Fibroblast of the aortic adventitia (primary cell): Measurements from ENCODE around the gene SLC25A22. TPM values are rescaled to one million over a fixed set of nuclear protein-coding genes. Genes with fewer than 3 reads are reported as not detected.

Experiments
- DNase-seq: peaks from one replicate; pipeline ENCODE4 v3.0.0-alpha.2; 2010; ENCODE audit warnings: low read depth
- H3K4me3 ChIP-seq: 2 replicates; pipeline ENCODE4 v1.5.1; 2011; ENCODE audit warnings: low read depth, mild to moderate bottlenecking, control low read depth, low read length, moderate library complexity
- total RNA-seq: library from RNA; depleted of rRNA; stranded (reverse); fragments of >200 nt; gene quantifications from 2 replicates; pipeline ENCODE4 v1.2.3, GENCODE V29; 2012; ENCODE audit warnings: low replicate concordance
- TF ChIP-seq, protein P1 (sequence below): IDR thresholded peaks from 2 replicates; pipeline ENCODE4 v1.5.1; 2011; ENCODE audit warnings: mild to moderate bottlenecking, low read length, control low read depth, inconsistent platforms; ENCODE audit not compliant: insufficient read depth

SLC25A22 gene
- total RNA-seq, 1 donor = 16.7 TPM

DNA sequence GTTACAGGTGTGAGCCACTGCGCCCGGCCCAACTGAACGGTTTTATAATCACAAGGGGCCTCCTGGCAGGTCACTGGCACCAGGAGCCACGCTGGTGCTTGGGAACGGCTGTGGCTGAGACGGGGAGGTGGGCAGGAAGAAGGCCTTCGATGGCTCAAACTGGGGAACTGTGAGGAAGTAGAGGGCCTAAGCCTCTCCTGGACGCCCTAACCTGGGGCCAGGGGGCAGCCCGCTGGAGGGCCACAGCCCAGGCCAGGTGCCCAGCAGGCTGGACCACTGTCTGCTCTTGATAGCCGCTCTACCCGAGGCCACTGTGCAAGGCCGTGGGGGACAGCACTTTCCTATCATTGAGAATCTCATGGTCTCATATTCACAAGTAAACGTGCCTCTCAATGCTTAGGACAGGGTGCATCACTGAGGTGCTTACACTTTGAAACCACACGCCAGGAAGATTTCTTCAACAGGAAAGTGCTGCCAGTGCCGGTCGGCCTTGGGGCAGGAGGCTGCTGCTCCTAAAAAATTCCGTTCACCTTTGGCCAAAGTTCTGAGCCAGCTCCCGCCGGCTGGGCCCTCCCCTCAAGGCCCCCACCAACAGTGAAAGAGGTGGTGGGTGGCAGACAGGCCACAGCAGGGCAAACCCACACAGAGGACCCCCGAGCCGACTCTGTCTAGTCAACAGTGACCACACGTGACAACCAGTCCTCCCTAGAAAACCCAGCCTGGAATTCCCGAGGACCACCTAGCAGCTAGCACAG is 28.0 kb downstream of the SLC25A22 start:
- TF ChIP-seq, protein P1, sequence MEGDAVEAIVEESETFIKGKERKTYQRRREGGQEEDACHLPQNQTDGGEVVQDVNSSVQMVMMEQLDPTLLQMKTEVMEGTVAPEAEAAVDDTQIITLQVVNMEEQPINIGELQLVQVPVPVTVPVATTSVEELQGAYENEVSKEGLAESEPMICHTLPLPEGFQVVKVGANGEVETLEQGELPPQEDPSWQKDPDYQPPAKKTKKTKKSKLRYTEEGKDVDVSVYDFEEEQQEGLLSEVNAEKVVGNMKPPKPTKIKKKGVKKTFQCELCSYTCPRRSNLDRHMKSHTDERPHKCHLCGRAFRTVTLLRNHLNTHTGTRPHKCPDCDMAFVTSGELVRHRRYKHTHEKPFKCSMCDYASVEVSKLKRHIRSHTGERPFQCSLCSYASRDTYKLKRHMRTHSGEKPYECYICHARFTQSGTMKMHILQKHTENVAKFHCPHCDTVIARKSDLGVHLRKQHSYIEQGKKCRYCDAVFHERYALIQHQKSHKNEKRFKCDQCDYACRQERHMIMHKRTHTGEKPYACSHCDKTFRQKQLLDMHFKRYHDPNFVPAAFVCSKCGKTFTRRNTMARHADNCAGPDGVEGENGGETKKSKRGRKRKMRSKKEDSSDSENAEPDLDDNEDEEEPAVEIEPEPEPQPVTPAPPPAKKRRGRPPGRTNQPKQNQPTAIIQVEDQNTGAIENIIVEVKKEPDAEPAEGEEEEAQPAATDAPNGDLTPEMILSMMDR = no peak
- DNase-seq = no peak
- H3K4me3 ChIP-seq = no peak overlapping the region

DNA sequence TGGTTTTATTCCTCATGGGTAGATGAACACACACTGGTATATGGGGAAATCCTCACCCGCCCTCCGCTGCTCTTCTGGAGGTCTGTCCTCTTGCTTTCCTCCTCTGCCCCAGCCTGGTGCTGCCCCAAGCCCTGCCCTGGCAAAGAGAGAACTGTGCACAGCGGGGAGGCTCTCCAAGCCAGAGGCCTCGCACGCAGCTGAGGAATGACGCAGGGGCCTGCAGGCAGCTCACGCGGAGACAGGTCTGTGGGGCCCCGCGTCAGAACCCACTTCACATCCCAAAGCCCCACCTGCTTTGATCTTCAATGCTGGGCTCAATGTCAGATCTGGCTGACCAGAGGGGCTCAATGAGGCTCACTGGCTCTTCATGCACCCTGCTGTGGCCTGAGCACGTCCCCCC is 30.8 kb downstream of the SLC25A22 start:
- no peak overlapping the region for H3K4me3 ChIP-seq
- DNase-seq = no peak
- TF ChIP-seq, protein P1 = no peak

DNA sequence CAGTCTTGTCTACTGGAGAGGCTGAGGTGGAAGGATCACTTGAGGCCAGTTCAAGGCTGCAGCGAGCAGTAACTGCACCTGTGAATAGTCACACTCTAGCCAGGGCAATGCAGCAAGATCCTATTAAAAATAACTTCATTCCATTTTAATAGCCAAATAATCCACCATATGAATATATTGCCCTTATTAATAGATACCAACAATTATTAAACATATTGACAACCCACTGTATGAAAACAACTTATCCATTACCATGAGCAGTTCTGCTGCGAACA is 31.2 kb downstream of the SLC25A22 start:
- TF ChIP-seq, protein P1 = no peak
- DNase-seq = no peak
- no peak overlapping the region for H3K4me3 ChIP-seq

DNA sequence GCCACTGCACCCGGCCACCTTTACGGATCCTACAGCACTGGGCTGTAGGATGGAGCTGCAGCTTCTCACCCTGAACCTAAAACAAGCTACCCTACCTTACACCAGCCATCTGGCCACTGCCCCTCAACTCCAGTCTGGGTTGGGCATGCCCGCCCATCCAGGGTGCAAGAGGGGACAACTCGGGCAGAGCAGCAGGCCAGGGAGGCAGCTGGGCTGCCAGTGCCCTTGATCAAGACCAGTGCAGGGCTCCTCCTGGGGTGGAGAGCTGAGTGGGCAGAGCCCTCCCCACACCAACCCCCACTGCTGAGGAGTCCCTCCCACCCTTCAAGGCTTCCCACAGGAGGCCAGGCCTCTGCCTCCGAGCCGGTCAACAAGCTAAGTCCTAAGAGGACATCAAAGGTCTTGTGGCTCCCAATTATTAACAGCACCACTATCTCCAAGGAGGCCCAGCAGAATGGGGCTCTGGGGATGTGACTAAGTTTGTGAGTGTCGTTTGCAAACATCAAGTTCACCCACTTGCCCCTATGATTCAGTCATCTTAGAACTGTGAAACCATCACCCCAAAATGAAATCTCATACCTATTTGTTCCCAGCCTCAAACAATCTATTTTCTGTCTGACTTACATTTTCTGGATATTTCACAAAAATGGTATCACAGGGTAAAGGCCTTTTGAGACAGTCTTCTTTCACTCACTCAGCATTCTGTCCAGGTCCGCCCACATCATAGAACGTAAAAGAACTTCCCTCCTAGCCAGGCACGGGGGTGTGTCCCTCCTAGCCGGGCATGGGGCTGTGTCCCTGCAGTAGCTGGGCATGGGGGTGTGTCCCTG is 31.8 kb downstream of the SLC25A22 start:
- TF ChIP-seq, protein P1 = no peak
- no peak for DNase-seq
- no peak overlapping the region for H3K4me3 ChIP-seq

DNA sequence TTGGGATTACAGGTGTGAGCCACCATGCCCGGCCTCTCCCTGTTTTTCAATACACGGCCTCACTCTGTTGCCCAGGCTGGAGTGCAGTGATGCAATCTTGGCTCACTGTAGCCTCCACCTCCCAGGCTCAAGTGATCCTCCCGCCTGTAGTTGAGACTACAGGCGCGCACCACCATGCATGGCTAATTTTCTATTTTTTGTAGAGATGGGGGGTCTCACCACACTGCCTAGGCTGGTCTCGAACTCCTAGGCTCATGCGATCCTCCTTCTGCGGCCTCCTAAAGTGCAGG is 32.3 kb downstream of the SLC25A22 start:
- no peak overlapping the region for H3K4me3 ChIP-seq
- DNase-seq = no peak
- TF ChIP-seq, protein P1 = no peak

DNA sequence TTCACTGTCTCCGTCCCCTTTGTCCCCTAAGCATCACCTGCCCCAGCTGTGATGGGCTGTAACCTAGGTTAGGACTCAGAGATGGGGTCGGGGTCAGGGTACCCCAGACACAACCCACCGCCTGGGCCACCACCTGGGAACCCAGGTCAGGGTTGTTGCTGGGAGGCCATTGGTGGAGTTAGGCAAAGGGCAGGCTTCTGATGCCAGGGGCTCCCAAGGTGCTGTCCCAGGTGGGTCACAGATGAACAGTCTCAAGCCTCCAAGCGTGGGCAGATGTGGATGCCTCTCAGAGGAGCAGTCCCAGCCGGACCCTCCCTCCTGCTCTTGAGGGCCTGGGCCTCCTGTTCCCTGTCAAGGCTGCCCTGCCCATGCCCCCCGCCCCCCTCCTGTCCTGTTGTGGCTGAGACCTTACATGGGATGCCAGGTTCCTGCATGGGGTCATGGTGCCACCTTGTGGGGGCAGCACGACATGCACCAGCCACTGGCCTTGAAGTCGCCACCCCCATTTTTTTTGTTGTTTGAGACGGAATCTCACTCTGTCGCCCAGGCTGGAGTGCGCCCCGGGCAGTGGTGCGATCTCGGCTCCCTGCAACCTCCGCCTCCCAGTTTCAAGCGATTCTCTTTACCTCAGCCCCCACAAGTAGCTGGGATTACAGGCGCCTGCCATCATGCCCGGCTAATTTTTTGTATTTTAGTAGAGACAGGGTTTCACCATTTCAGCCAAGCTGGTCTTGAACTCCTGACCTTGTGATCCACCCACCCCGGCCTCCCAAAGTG is 32.9 kb downstream of the SLC25A22 start:
- DNase-seq = peak; percentile 44
- no peak overlapping the region for H3K4me3 ChIP-seq
- TF ChIP-seq, protein P1 = peak; percentile 56
